ENCODE data around the gene SCAF8. TPM values are rescaled to one million over a fixed set of nuclear protein-coding genes. Genes with fewer than 3 reads are reported as not detected.
"Not testable (repeated sequence)": the region's sequence is repeated elsewhere in the genome, so short reads cannot be mapped to it uniquely, and the experiment has no call there.

SCAF8 gene
- total RNA-seq, 1 donor from 2014 or later = 29.2 TPM

DNA sequence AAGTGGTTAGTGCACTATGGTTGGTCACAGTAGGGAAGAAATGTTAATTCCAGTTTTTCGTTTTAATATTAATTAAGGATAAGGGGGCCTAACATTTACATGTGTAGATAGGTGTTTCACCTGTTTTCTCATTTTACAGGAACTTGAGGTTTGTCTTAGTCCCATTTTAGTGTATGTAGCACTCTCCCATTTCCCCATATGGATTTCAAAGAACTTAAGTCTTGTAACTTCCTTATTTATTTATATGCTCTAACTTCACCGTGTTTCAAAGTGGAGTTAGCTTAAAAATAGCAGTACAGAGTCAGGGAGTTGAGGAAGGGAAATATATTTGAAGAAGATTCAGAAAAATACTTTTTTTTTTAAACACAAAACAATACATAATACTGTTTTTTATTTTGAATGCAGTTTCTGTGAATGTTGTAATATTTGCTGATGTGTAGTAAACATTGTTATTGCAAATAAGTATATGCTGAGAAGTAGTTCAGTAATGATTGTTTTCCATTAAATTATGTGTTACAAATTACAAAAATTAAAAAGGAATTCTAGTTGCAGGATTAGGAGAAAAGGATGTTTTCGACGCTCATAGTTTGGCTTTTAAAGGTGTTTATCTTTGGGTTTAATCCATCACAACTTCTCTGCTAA is 3.5 kb downstream of the SCAF8 start:
- no peak for DNase-seq (ENCODE audit: low read depth)

DNA sequence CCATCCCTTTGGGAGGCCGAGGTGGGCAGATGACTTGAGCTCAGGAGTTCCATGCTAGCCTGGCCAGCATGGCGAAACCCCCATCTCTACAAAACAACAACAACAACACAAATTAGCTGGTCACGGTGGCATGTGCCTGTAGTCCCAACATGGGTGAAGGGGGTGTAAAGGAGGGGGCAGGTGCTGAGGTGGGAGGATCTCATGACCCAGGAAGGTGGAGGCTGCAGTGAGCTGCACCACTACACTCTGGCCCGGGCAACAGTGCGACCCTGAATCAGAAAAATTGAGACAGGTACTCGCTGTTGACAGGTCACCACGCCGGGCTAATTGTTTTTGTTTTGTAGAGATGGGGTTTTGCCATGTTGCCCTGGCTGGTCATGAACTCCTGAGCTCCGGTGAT is 4.2 kb downstream of the SCAF8 start:
- DNase-seq (ENCODE audit: low read depth) = no peak

DNA sequence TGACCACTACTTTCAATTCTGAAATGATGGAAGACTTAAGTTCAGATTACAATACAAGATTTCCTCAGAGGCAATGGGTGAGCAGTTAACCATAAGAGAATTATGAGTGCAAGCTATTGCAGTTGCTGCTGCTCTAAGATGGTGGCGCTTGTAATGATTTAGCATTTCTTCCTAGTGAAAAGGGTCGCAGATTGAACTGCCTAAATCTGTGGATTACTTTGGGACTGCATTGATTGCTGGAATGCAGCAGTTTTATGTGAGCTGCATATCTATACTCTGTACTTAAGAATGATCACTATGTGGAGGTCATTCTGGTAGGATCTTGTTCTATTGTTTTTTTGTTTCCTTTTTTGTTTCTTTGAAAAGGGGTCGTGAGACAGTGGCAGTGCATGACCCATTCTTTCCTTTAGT is 5.3 kb downstream of the SCAF8 start:
- no peak for DNase-seq (ENCODE audit: low read depth)

DNA sequence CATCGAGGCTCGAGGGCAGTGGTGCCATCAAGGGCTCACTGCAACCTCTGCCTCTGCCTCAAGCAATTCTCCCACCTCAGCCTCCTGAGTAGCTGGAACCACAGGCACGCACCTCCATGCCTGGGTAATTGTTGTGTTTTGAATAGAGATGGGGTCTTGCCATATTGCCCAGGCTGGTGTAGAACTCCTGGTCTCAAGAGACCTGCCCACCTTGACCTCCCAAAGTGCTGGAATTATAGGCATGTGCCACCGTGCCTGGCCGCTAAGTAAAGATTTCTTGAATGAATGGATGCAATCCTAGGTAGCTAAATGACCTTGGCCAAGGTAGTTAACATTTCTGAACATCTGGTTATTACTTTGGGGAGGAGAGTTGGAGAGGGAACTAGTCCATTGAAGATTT is 7.4 kb downstream of the SCAF8 start:
- no peak for DNase-seq (ENCODE audit: low read depth)

DNA sequence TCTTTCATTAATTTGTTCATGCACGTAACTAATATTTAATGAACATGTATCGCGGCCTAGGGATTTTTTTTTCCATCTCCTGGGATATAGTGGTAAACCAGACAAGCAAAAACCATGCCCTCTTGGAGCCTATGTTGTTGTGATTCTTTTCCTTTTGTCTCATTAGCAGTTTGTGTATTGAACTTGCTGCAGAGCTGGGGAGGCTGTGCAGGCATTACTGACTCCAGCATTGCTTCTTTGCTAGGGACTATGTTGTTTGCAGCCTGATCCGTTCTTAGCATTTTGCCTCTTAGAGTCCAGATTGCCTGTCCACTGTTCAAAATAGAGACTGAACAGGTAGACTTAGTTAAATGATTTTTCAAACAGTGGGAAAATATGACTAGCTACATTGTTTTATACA is 9.7 kb downstream of the SCAF8 start:
- no peak for DNase-seq (ENCODE audit: low read depth)

DNA sequence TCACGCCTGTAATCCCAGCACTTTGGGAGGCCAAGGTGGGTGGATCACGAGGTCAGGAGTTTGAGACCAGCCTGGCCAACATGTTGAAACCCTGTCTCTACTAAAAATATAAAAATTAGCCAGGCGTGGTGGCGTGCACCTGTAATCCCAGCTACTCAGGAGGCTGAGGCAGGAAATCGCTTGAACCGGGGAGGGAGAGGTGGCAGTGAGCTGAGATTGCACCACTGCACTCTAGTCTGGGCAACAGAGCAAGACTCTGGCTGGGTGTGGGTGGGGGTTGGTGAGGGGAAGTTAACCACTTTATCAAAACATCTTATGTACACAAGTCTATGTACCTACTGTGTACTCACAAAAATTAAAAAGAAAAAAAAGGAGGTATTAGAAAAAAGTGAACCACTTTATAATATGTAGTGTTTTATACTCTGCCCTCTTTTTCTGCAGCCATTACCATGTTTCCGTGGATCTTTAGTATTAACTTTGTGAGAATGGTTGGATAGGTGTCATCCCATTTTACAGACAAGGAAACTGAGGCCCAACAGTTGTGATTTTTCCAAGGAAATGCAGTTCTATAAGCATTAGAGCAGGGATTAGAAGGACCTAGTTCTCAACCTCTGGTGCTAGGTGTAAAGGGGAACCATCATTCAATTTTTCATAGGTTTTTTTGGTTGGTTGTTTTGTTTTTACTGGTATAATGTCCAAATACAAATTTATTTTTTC is 11.0 kb downstream of the SCAF8 start:
- not testable (repeated sequence) for DNase-seq (ENCODE audit: low read depth)

DNA sequence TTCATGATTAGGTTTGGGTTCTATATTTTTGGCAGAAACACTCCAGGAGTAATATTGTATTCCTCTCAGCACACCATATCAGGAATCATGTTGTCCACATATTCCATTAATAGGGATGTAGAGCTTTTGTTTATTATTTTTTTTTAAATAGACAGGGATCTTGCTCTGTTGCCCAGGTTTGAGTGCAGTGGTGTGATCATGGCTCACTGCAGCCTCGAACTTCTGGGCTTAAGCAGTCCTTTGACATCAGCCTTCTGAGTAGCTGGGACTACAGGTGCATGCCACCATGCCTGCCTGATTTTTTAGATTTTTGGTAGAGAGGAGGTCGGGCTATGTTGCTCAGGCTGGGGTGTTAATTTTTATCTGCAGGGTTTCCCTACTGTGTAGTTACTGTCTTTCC is 12.0 kb downstream of the SCAF8 start:
- no peak for DNase-seq (ENCODE audit: low read depth)

DNA sequence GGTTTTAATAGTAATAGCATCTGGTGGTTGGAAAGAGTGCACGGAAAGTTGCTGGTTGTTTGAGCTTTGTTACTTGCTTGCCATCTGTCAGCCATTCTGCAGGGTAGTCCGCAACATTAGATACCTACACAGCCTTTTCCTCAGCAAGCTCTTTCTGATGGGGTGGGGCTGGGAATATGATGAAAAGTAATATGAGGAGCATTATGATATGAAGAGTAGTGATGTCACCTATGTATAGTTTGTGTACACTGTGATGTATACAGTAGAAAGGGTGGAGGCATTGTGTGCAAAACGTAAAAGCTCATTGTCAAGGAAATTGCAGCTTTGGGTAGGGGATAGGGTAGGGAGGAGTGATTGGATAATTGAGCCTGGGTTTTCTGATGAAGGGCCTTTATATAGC is 16.1 kb downstream of the SCAF8 start:
- no peak for DNase-seq (ENCODE audit: low read depth)

DNA sequence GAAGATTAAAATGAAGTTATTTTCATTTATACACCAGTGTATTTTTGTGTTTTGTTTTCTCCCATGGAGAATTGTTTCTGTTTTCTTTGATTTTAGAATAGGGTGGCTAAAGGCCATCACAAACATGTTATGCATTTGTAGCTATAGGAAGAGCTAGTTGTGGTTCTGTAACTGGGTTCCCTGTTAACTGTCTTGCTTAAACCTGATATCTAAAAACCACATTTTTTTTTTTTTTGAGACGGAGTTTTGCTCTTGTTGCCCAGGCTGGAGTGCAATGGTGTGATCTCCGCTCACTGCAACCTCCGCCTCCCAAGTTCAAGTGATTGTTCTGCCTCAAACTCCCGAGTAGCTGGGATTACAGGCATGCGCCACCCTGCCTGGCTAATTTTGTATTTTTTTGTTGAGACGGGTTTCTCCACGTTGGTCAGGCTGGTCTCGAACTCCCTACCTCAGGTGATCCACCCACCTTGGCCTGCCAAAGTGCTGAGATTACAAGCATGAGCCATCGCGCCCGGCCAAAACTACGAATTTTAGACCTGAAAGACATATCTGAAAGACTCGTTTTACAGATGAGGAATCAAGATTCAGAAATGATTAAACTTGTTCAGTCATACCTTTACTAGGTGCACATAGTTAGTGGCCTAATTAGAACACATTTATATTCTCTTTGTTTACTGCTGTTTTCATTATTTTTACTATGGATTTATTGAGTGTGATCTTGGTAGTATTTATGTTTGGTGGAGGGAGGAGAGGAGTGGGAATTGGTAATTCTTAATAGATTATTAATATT is 18.0 kb downstream of the SCAF8 start:
- DNase-seq (ENCODE audit: low read depth) = no peak

DNA sequence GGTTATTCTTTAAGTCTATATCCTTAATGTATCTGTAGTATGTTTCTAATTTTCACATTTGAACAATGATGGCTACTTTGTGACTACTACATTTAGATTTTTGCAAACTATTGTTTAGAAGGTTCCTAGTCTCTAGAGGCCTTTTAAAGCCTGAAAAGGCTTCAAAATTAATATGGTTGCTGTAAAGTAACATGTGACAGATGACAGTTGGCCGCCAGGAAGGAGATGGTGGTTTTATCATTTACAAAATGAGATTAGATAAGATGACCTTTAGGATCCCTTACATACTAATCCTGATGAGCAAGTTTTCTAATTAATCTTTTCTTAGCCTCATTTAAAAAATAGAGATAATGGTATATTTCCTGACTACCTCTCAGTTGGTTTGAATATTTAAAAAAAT is 18.8 kb downstream of the SCAF8 start:
- DNase-seq (ENCODE audit: low read depth) = no peak

DNA sequence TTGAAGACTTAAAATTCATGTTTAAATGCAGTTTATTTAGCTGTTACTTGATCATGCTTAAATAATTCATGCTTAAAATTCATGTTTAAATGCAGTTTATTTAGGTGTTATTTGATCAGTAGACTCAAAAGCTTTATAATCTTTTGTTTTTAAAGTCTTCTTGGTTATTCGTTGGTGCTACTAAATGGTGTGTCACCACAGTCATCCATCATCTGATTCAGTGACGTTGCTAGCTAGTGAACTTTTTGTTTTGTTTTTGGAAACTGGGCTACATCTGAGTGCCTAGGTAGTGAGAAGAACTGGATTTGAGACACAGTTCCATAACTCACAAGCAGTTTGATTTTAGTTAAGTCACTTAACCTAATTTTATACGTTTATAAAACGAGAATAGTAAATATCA is 20.9 kb downstream of the SCAF8 start:
- peak; percentile 18 for DNase-seq (ENCODE audit: low read depth)

DNA sequence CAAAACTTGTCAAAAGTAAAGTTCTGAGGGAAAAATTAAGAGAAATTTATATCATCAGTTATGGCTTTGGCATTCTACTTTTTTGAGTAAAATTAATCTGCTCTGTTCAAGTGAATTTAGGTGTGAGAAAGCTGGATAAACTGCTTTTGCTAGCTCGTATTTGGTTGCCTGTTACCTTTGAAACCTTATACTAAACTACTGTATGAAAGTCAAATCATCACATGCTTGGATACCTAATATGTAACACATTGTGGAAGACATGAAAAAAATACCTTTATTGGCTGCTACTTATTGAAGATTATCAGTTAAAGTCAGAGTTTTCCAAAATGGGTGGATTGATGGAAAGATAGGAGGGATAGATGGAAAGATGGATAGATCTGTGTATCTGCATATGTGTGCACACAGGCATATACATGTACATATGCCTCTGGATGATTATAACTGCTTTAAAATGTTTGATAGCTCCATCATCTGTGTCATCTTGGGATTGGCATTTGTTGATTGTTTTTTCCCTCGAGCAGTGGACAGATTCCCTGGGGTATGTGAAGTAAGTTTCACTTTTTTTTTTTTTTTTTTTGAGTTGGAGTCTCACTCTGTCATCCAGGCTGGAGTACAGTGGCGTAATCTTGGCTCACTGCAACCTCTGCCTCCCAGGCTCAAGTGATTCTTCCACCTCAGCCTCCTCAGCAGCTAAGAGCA is 24.3 kb downstream of the SCAF8 start:
- no peak for DNase-seq (ENCODE audit: low read depth)

DNA sequence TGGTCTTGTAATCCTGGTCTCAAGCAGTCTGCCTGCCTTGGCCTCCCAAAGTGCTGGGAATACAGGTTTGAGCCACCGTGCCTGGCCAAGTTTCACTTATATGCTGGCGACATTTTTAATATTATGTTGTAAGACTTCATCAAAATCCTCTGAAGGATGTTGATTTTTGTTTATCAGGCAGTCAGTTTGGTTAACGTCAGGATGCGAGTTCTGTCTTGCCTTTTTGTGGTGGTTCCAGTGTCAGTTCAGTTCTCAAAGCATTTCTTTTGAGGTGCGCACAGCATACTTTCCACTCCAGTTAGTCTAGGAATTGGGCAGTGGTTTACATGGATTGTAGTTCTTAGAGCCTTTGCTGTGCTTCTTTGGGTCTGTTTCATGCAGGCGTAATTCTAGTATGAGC is 24.9 kb downstream of the SCAF8 start:
- DNase-seq (ENCODE audit: low read depth) = no peak

DNA sequence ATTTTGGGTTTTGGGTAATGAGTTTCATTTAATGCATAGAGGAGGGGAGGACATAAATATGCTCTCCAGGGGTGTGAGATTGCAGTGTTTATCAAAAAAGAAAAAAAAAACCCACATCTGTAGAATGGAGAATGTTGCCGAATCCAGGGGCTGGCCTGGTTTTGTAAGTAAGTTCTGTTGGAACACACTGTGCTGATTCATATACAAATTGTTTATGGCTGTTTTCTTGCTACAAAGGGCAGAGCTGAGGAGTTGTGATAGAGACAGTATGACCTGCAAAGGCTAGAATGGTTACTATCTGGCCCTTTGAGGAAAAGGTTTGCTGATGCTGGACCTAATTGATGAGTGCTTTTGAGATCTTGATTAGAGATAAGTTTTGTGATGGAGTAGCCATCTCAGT is 30.4 kb downstream of the SCAF8 start:
- DNase-seq (ENCODE audit: low read depth) = no peak

DNA sequence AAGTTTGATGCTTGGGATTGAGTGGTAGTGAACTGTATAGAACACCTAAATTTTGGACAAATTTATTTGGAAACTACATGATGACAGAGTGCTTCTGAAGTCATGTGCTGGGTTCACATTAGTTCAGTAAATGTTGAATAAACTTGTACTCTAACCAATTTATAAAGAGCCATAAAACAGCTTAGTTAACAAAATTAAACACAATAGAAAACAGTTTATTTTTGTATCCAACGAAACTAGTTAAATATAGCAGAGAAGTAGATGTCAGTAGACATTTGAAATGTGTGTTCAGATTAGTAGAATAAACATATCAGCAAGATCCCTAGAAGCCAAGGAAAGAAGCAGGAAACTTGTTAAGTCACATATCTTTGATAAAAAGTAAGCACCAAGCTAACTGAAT is 32.1 kb downstream of the SCAF8 start:
- DNase-seq (ENCODE audit: low read depth) = no peak

DNA sequence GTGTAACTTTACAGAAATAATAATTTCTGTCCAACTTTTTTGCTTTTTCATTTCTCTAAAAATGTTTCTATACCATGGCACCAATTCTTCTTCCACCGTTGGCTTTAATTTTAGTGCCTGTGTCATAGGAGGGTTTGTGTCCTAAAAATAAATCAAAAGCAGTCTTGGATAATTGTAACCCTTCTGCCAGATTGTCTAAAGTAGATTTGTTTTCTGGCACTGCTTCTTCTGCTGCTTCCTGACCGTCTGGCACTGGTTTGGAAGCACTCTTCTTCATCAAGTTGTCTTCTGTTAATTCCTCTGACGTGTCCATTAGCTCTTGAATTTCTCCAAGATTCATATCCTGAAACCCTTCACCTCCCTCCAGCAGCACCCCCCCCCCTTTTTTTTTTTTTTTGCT is 33.1 kb downstream of the SCAF8 start:
- DNase-seq (ENCODE audit: low read depth) = peak; percentile 44

DNA sequence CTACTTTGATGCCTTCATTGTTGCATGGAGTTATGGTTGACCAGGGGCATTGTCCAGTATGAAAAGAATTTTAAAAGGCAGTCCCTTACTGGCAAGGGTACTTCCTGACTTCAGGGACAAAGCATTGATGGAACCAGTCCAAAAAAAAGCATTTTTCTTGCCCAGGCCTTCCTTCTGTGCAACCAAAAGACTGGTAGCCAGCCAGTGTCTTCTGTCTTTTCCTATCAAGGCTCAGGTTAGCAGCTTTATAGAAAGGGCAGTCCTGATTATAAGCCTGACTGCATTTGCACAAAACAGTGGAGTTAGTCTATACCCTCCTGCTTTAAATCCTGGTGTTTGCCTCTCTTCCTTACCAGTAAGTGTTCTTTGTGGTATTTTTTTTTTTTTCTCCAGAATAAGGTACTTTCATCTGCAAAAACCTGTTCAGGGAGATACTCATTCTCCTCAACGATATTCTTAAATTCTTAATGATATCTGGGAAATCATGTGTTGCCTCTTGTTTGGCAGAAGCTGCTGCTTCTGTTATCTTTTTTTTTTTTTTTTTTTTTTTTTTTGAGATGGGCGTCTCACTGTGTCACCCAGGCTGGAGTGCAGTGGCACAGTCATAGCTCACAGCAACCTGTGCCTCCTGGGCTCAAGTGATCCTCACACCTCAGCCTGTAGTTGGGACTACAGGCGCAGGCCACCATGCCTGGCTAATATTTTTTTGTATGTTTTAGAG is 33.9 kb downstream of the SCAF8 start:
- peak; percentile 17 for DNase-seq (ENCODE audit: low read depth)

DNA sequence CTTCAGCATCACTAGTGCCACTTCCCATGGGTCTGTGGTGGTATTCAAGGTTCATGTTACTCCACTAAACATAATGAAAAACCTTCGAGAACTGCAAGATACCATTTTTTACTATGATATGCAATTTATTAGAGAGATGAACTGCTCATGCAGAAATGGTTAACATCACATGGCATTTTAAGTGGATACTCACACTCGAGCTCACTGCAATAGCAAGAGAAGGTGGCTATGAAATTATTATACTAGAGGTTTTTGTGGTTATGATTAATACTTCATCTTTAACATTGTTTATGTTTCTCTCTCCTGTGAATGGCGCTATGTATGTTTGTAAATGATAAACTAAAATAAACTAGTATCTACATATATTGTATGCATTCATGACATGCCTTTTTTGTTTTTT is 35.1 kb downstream of the SCAF8 start:
- no peak for DNase-seq (ENCODE audit: low read depth)

DNA sequence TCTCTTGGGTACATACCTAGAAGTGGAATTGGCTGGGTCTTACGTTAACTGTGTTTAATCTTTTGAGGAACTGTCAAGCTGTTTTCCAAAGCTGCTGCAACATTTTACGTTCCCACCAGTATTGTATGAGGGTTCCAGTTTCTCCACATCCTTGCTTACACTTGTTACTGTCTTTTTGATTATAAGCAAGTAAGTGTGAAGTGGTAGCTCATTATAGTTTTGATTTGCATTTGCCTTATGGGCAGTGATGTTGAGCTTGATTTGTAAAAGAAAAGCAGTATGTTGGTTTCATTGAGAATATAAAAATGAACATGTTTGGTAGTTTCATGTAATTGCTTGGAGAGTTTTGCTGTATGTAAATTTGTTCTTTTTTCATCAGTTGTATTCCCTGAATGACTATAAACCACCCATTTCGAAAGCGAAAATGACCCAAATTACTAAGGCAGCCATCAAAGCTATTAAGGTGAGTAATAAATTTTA is 40.4 kb downstream of the SCAF8 start:
- no peak for DNase-seq (ENCODE audit: low read depth)

DNA sequence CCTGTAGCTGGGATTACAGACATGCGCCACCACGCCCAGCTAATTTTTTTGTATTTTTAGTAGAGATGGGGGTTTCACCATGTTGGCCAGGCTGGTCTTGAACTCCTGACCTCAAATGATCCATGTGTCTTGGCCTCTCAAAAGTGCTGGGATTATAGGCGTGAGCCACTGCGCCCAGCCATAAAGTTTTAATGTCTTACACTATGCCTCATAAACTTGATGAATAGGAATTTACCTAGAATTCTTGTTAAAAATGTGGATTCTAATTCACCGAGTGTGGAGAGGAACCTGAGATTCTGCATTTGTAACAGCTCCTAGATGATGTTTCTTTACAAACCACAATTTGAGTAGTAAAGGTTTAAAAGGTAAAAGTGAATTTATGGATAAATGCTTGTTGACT is 45.9 kb downstream of the SCAF8 start:
- DNase-seq (ENCODE audit: low read depth) = not testable (repeated sequence)

DNA sequence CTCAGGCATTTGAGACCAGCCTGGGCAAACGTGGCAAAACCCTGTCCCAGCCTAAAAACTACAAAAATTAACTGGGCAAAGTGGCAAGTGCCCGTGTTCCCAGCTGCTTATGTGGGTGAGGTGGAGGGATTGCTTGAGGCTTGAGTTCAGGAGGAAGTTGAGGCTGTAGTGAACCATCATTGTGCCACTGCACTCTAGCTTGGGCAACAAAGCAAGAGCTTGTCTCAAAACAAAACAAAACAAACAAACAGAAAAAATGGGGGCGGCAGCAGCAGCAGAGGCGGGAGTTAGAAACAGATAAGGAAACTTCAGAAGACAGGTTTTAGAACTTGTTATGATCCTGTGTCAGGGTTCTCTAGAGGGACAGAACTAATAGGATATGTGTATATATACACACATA is 49.0 kb downstream of the SCAF8 start:
- DNase-seq (ENCODE audit: low read depth) = no peak

All from myocyte (in vitro differentiated cells).